B cell (primary cell): ENCODE measurements around the gene CHFR. TPM values are rescaled to one million over a fixed set of nuclear protein-coding genes. Genes with fewer than 3 reads are reported as not detected.

Experiments
- ATAC-seq: fragments of 200-7000 bp; cut with Tn5 transposase; one replicate; pipeline ENCODE4 v1.10.0; 2021; ENCODE audit warnings: low read depth, mild to moderate bottlenecking, moderate number of reproducible peaks, moderate library complexity
- CTCF ChIA-PET: fragments of 350-600 bp; sonication (Branson Sonifier 250); formaldehyde crosslinking; loops from one replicate; lab custom pipeline; 2021; ENCODE audit warnings: antibody characterized with exemption, inconsistent platforms; lab: Charles Lee
- POLR2A ChIA-PET: fragments of 350-600 bp; sonication (Branson Sonifier 250); formaldehyde crosslinking; loops from one replicate; lab custom pipeline; 2021; ENCODE audit warnings: antibody characterized with exemption; lab: Charles Lee
- DNase-seq: peaks from one replicate; pipeline ENCODE4 v3.0.0; 2013
- H2AFZ ChIP-seq: 2 replicates; pipeline ENCODE4 v1.6.1; 2012; ENCODE audit warnings: mild to moderate bottlenecking, low read depth, low read length; ENCODE audit not compliant: insufficient read depth, poor library complexity, severe bottlenecking
- H3K27ac ChIP-seq, 2 donors: 1 replicate in 1 of 2; 2 replicates in 1 of 2; pipeline ENCODE4 v1.5.1; 2012 to 2013; ENCODE audit warnings: low read length in 2 of 2, mild to moderate bottlenecking in 2 of 2, moderate library complexity in 1 of 2
- H3K27me3 ChIP-seq, 4 experiments: fragments of 200-600 bp in 1 of 4; sonication (generic) in 1 of 4; replicated peaks in 1 of 4; 1 replicate in 2 of 4; 2 replicates in 2 of 4; pipeline versions ENCODE4 v1.6.1 to v1.7.0; 2013 to 2016; ENCODE audit warnings: low read length in 3 of 4, mild to moderate bottlenecking in 2 of 4, mixed read lengths in 1 of 4, moderate library complexity in 1 of 4; ENCODE audit not compliant: insufficient read depth in 4 of 4, control insufficient read depth in 3 of 4; ENCODE audit errors: control extremely low read depth in 1 of 4
- H3K36me3 ChIP-seq, 2 experiments: replicated peaks in 1 of 2; 1 replicate in 1 of 2; 2 replicates in 1 of 2; pipeline versions ENCODE4 v1.6.1 to v1.7.1; 2013; ENCODE audit warnings: low read length in 1 of 2; ENCODE audit not compliant: insufficient read depth in 2 of 2, control insufficient read depth in 1 of 2; ENCODE audit errors: control extremely low read depth in 1 of 2, extremely low read depth in 1 of 2
- H3K4me1 ChIP-seq, 2 donors: fragments of 200-600 bp in 1 of 2; sonication (generic) in 1 of 2; 1 replicate in 1 of 2; 2 replicates in 1 of 2; pipeline versions ENCODE4 v1.5.1 to v1.6.1; 2013 to 2017; ENCODE audit warnings: low read length in 2 of 2; ENCODE audit not compliant: control insufficient read depth in 2 of 2, insufficient read depth in 2 of 2
- H3K4me2 ChIP-seq: replicated peaks from 2 replicates; pipeline ENCODE3; 2012; ENCODE audit warnings: mild to moderate bottlenecking, low read depth, low read length; ENCODE audit not compliant: poor library complexity, severe bottlenecking
- H3K4me3 ChIP-seq, 5 experiments: fragments of 200-600 bp in 1 of 5; sonication (generic) in 1 of 5; 1 replicate in 3 of 5; 2 replicates in 2 of 5; pipeline versions ENCODE4 v1.5.1 to v1.7.0; 2011 to 2016; ENCODE audit warnings: low read length in 4 of 5, mild to moderate bottlenecking in 4 of 5, low read depth in 2 of 5, control low read depth in 1 of 5, moderate library complexity in 1 of 5; ENCODE audit not compliant: insufficient read depth in 1 of 5; ENCODE audit errors: control extremely low read depth in 1 of 5, extremely low read depth in 1 of 5
- H3K79me2 ChIP-seq: fragments of 200-600 bp; sonication (generic); one replicate; pipeline ENCODE4 v1.6.0; 2016; ENCODE audit warnings: low read length; ENCODE audit not compliant: control insufficient read depth, insufficient read depth
- H3K9ac ChIP-seq: fragments of 200-600 bp; sonication (generic); 2 replicates; pipeline ENCODE4 v1.6.1; 2017; ENCODE audit warnings: mild to moderate bottlenecking, low read length, moderate library complexity
- H3K9me3 ChIP-seq, 3 donors: one replicate each; pipeline versions ENCODE4 v1.6.1 to v1.7.1; 2013; ENCODE audit warnings: low read length in 2 of 3; ENCODE audit not compliant: control insufficient read depth in 2 of 3, insufficient read depth in 1 of 3; ENCODE audit errors: control extremely low read depth in 1 of 3
- H4K20me1 ChIP-seq: 2 replicates; pipeline ENCODE4 v1.6.0; 2012; ENCODE audit warnings: mild to moderate bottlenecking, low read length; ENCODE audit not compliant: insufficient read depth, control insufficient read depth, poor library complexity, severe bottlenecking
- H3K27ac Mint-ChIP-seq: one replicate; pipeline ENCODE4 v1.8.0; 2021; ENCODE audit warnings: mixed read lengths
- H3K27me3 Mint-ChIP-seq: one replicate; pipeline ENCODE4 v1.8.0; 2021; ENCODE audit warnings: mixed read lengths
- H3K4me1 Mint-ChIP-seq: one replicate; pipeline ENCODE4 v1.8.0; 2021; ENCODE audit warnings: mixed read lengths
- H3K4me3 Mint-ChIP-seq: one replicate; pipeline ENCODE4 v1.8.0; 2021; ENCODE audit warnings: mixed read lengths
- H3K9me3 Mint-ChIP-seq: one replicate; pipeline ENCODE4 v1.8.0; 2022; ENCODE audit warnings: mixed read lengths; ENCODE audit not compliant: insufficient read depth
- WGBS: methylation state at CpG from one replicate; pipeline ENCODE4 v1.1.5; 2013; ENCODE audit warnings: missing lambda C conversion rate; ENCODE audit not compliant: insufficient coverage; 5-methylcytosine and 5-hydroxymethylcytosine counted together
- intact Hi-C: fragments of 100-400 bp; cut with micrococcal nuclease; formaldehyde crosslinking; loops from one replicate; pipeline ENCODE4 v1.10.0; 2022
- polyA plus RNA-seq: library from polyadenylated mRNA; depleted of rRNA; stranded (reverse); fragments of >200 nt; gene quantifications from 2 replicates; pipeline ENCODE4 v1.2.3, GENCODE V29; 2012
- total RNA-seq, 2 donors: library from RNA; stranded (reverse); fragments of 120-200 nt in 1 of 2; gene quantifications; 1 replicate in 1 of 2; 2 replicates in 1 of 2; pipeline versions ENCODE4 v1.2.3 to v1.2.4, GENCODE V29; 2013 to 2022
- TF ChIP-seq, protein P1 (sequence below): fragments of 200-600 bp; IDR thresholded peaks from one replicate; pipeline ENCODE4 v1.8.0; 2022; ENCODE audit warnings: antibody characterized with exemption, mild to moderate bottlenecking

The CHFR gene
- total and polyA plus RNA-seq, 2 donors (not counting 1 experiment from before 2014, with no cell fraction given), result 83.8 to 92.5 TPM

DNA sequence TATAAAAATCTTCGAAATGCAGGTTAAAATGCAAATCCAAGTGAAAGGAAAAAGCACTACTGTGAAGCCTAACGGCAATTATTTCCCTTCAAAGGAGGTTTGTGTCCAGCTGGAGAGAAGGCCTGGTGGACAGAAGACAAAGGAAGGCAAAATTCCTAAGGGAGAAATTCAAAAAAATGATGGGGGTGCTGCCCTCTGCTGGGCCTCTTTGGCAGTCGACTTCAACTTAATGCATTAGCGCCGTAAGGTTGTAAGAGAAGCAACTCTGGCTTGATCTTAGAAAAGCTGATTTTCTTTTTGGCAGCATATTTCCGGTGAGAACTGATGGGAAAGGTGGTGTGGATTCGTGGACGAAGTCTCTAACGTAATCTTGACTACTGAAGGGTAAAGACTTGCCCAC lies 34.3 kb upstream of the CHFR start:
- Histone ChIP-seq H3K27me3 (no peaks in the 10 kb centered on the region), H3K36me3 (no peaks in the 10 kb centered on the region), H3K4me2 (no peak overlapping the region), H3K27ac (no peak overlapping the region), H3K4me3 (no peak overlapping the region), H2AFZ (no peak overlapping the region), H3K9me3 (peaks cover 14 to 83% (median 67%) of the 10 kb centered on the region in 3 donors), H3K9ac (no peak overlapping the region), H4K20me1 (no peaks in the 10 kb centered on the region), H3K4me1 (no peaks in the 10 kb centered on the region), H3K79me2 (no peaks in the 10 kb centered on the region)
- POLR2A ChIA-PET, result no interaction called here
- no peak for ATAC-seq
- intact Hi-C loops, result no loop called here
- no peaks in the 10 kb centered on the region for H3K4me1 Mint-ChIP-seq
- H3K27me3 Mint-ChIP-seq, result no peaks in the 10 kb centered on the region
- CTCF ChIA-PET, result interaction anchor here (2.0 kb wide), 1 partner anchor 13 kb away, joined by 5 read pairs; no protein-coding TSS in a partner anchor
- WGBS, result 93% methylated on average over 8 of the region's 9 CpGs
- TF ChIP-seq, protein P1, sequence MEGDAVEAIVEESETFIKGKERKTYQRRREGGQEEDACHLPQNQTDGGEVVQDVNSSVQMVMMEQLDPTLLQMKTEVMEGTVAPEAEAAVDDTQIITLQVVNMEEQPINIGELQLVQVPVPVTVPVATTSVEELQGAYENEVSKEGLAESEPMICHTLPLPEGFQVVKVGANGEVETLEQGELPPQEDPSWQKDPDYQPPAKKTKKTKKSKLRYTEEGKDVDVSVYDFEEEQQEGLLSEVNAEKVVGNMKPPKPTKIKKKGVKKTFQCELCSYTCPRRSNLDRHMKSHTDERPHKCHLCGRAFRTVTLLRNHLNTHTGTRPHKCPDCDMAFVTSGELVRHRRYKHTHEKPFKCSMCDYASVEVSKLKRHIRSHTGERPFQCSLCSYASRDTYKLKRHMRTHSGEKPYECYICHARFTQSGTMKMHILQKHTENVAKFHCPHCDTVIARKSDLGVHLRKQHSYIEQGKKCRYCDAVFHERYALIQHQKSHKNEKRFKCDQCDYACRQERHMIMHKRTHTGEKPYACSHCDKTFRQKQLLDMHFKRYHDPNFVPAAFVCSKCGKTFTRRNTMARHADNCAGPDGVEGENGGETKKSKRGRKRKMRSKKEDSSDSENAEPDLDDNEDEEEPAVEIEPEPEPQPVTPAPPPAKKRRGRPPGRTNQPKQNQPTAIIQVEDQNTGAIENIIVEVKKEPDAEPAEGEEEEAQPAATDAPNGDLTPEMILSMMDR, result no peak
- H3K27ac Mint-ChIP-seq, result no peak overlapping the region
- H3K9me3 Mint-ChIP-seq, result peaks cover 18% of the 10 kb centered on the region
- no peak for DNase-seq
- no peak overlapping the region for H3K4me3 Mint-ChIP-seq

- POLR2A ChIA-PET, result no interaction called here
- no peaks in the 10 kb centered on the region for H3K4me1 Mint-ChIP-seq
- Histone ChIP-seq H3K36me3 (no peaks in the 10 kb centered on the region), H3K9ac (no peak overlapping the region), H3K27ac (no peak overlapping the region), H2AFZ (no peak overlapping the region), H3K4me2 (no peak overlapping the region), H3K9me3 (peaks cover 3 to 64% (median 62%) of the 10 kb centered on the region in 3 donors), H3K4me1 (no peaks in the 10 kb centered on the region), H4K20me1 (no peaks in the 10 kb centered on the region), H3K79me2 (no peaks in the 10 kb centered on the region), H3K4me3 (no peak overlapping the region), H3K27me3 (no peaks in the 10 kb centered on the region)
- H3K27me3 Mint-ChIP-seq, result no peaks in the 10 kb centered on the region
- CTCF ChIA-PET, result interaction anchor here (0.7 kb wide), 1 partner anchor 45 kb away, joined by 4 read pairs; no protein-coding TSS in a partner anchor
- intact Hi-C loops, result no loop called here
- peaks cover 22% of the 10 kb centered on the region for H3K9me3 Mint-ChIP-seq
- H3K27ac Mint-ChIP-seq, result no peak overlapping the region
- DNase-seq (no peak), ATAC-seq (no peak)
- TF ChIP-seq, protein P1, result no peak
- H3K4me3 Mint-ChIP-seq, result no peak overlapping the region
- 96% methylated on average over 4 of the region's 6 CpGs for WGBS
Measured at GRCh38 chr12:132918680-132919079, 31.3 kb upstream of the CHFR start.
